H4 (cell line): Measurements from ENCODE around the gene ACOT11. TPM values are rescaled to one million over a fixed set of nuclear protein-coding genes. Genes with fewer than 3 reads are reported as not detected.

Experiments
- DNase-seq: peaks from one replicate; pipeline ENCODE4 v3.0.0-alpha.2; 2015; ENCODE audit warnings: low spot score
- total RNA-seq: library from RNA; depleted of rRNA; stranded (reverse); fragments of >200 nt; shearing (Covaris generic); gene quantifications from 2 replicates; pipeline ENCODE4 v1.2.3, GENCODE V29; 2014

Gene ACOT11
- total RNA-seq, 1 experiment from 2014 or later = 1.5 TPM

GRCh38 chr1:54537611-54538010 is 10.4 kb upstream of the ACOT11 start:
- DNase-seq = no peak

- DNase-seq = no peak
These were observed 9.5 kb upstream of the ACOT11 start for GRCh38 chr1:54538538-54538937.

- no peak for DNase-seq
These were observed 7.3 kb upstream of the ACOT11 start for GRCh38 chr1:54540582-54541295.

- DNase-seq = peak; percentile 88
These were observed 5.7 kb upstream of the ACOT11 start for GRCh38 chr1:54542120-54542961.

GRCh38 chr1:54542962-54543539 is 5.0 kb upstream of the ACOT11 start:
- DNase-seq = no peak

GRCh38 chr1:54543729-54544496 is 4.1 kb upstream of the ACOT11 start:
- no peak for DNase-seq

GRCh38 chr1:54545916-54546635 is 2.0 kb upstream of the ACOT11 start:
- no peak for DNase-seq

- no peak for DNase-seq
These were observed 1.2 kb upstream of the ACOT11 start for GRCh38 chr1:54546651-54547401.

- DNase-seq = no peak
These were observed 489 bp downstream of the ACOT11 start for GRCh38 chr1:54548389-54549044.

GRCh38 chr1:54549181-54549924 is 1.3 kb downstream of the ACOT11 start:
- no peak for DNase-seq

- DNase-seq = no peak
These were observed 3.9 kb downstream of the ACOT11 start for GRCh38 chr1:54551891-54552290.

- DNase-seq = no peak
These were observed 5.7 kb downstream of the ACOT11 start for GRCh38 chr1:54553602-54554313.

- no peak for DNase-seq
These were observed 8.1 kb downstream of the ACOT11 start for GRCh38 chr1:54556110-54556509.

GRCh38 chr1:54557671-54558355 is 9.8 kb downstream of the ACOT11 start:
- DNase-seq = peak; percentile 3

- peak; percentile 2 for DNase-seq
These were observed 10.5 kb downstream of the ACOT11 start for GRCh38 chr1:54558434-54559030.

GRCh38 chr1:54559111-54559548 is 11.1 kb downstream of the ACOT11 start:
- peak; percentile 3 for DNase-seq

GRCh38 chr1:54559771-54560231 is 11.8 kb downstream of the ACOT11 start:
- peak; percentile 3 for DNase-seq
